Panc1 (cell line): ENCODE data around the gene FAAH2.

ENCODE experiments used
- CTCF ChIP-seq: fragments of 450-650 bp; IDR thresholded peaks from 2 replicates; pipeline ENCODE4 v1.5.1; 2017; ENCODE audit warnings: mild to moderate bottlenecking
- POLR2AphosphoS5 ChIP-seq: IDR thresholded peaks from 2 replicates; pipeline ENCODE4 v1.6.1; 2012; ENCODE audit warnings: mild to moderate bottlenecking, low read depth, low read length, moderate library complexity
- TF ChIP-seq, protein P1 (sequence below), 2 experiments: IDR thresholded peaks; 2 replicates each; pipeline ENCODE4 v1.6.1; 2011 to 2012; ENCODE audit warnings: low read depth in 2 of 2, control low read depth in 1 of 2, low read length in 1 of 2, mild to moderate bottlenecking in 1 of 2, moderate library complexity in 1 of 2; ENCODE audit not compliant: insufficient read depth in 1 of 2

DNA sequence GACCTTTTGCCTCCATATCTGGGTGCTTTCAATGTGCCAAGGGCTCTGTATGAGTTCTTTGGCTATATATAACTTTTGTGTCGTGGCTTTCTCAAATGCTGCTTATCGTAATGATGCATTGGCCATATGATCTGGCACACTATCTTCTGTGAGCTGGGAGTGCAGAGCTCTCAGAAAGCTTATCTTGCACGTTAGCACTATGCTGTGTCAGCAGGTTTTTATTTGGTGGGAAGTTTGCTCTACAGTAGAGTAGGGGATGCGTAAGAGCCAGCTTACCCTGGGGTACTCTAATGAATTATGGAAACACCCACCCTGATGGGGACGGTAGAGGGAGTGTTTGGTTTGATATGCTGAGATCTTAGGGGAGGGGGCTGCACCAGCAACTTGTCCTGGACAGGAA, 119.6 kb downstream of the FAAH2 start:
- TF ChIP-seq CTCF: no peak
- TF ChIP-seq POLR2AphosphoS5: no peak
- TF ChIP-seq, protein P1, sequence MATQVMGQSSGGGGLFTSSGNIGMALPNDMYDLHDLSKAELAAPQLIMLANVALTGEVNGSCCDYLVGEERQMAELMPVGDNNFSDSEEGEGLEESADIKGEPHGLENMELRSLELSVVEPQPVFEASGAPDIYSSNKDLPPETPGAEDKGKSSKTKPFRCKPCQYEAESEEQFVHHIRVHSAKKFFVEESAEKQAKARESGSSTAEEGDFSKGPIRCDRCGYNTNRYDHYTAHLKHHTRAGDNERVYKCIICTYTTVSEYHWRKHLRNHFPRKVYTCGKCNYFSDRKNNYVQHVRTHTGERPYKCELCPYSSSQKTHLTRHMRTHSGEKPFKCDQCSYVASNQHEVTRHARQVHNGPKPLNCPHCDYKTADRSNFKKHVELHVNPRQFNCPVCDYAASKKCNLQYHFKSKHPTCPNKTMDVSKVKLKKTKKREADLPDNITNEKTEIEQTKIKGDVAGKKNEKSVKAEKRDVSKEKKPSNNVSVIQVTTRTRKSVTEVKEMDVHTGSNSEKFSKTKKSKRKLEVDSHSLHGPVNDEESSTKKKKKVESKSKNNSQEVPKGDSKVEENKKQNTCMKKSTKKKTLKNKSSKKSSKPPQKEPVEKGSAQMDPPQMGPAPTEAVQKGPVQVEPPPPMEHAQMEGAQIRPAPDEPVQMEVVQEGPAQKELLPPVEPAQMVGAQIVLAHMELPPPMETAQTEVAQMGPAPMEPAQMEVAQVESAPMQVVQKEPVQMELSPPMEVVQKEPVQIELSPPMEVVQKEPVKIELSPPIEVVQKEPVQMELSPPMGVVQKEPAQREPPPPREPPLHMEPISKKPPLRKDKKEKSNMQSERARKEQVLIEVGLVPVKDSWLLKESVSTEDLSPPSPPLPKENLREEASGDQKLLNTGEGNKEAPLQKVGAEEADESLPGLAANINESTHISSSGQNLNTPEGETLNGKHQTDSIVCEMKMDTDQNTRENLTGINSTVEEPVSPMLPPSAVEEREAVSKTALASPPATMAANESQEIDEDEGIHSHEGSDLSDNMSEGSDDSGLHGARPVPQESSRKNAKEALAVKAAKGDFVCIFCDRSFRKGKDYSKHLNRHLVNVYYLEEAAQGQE (IDR thresholded peaks at IDR 0.05; ENCODE audit: insufficient read depth in 1 of 2, low read depth in 2 of 2, low read length in 1 of 2): no peak
